GM08714 (cell line): ENCODE measurements around the gene SAPCD1.

Source experiments
- H3K4me3 ChIP-seq: fragments of 200-500 bp; sonication (Bioruptor generic); 2 replicates; pipeline ENCODE4 v1.5.1; 2014; ENCODE audit warnings: mild to moderate bottlenecking, low read length, inconsistent platforms
- ZNF274 ChIP-seq: IDR thresholded peaks from 2 replicates; pipeline ENCODE4 v1.6.1; 2012; ENCODE audit warnings: mild to moderate bottlenecking, low read depth, low read length

SAPCD1 gene

DNA sequence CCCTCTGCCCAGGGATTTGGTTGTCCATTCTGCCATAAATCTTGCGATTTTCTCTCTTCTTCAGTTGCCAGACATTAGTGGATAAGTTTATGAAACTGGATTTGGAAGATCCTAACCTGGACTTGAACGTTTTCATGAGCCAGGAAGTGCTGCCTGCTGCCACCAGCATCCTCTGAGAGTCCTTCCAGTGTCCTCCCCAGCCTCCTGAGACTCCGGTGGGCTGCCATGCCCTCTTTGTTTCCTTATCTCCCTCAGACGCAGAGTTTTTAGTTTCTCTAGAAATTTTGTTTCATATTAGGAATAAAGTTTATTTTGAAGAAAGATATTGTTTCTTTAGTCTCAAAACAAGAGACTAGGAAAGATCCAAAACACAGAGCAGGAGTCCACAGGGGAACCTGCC lies at the start of gene SAPCD1:
Gene SAPCD1, plus strand, starts transcription at position 301 of the 400 bp plus-strand sequence. CDS start 399 bp downstream, outside the sequence.
- no peak for TF ChIP-seq ZNF274
- no peak within 1 kb of the TSS for H3K4me3 ChIP-seq

DNA sequence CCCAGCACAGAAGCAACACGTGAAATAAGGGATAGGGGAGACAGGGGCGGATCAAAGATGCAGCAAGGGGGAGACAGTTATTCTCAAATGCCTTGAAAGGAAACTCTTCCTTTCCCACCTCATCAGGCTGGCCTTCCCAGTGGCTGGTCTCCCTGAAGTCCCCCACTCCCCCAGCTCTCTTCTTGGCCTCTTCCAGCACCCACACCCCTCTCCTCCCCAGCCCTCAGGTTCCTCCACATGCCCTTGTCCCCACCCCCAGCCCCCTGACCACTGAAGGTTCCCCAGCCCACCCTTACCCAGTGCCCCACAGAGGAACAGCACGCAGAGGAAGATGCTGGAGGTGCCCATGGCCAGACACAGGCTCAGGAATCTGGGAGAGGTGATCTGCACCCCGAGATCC lies 49.0 kb upstream of the SAPCD1 start:
- TF ChIP-seq ZNF274, result no peak
- no peak overlapping the region for H3K4me3 ChIP-seq

DNA sequence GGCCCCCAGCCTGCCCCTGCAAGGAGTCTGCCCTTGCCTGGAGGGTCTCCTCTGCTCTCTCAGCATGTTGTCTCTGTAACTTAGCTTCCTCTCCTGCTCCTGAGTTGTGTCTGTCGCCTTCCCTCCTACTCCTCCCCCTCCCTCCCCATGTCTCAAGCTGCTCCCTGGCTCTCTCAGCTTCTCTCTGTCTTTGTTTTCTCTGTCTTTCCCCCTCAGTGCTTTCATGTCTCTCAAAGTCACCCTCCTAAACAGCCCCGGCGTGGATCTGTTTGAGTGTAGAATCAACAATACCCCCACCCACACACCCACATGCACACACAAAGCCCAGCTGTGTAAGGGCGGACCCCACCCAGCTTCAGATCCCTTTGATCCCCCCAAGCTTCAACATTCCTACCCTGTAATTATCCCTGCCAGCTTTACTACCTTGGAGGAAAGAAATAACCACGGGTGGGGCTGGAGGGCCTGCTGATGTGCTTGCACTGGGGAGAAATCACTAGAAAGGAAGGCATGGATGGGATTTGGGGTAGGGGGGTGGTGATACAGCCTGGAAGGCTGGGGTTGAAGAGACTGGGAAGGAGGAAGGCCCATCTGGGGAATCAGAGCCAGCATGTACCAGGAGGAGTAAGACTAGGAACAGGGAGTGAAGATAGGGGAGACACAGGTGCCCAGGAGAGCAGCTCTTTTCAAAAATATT lies 48.3 kb upstream of the SAPCD1 start:
- TF ChIP-seq ZNF274, result no peak
- H3K4me3 ChIP-seq, result no peak overlapping the region

DNA sequence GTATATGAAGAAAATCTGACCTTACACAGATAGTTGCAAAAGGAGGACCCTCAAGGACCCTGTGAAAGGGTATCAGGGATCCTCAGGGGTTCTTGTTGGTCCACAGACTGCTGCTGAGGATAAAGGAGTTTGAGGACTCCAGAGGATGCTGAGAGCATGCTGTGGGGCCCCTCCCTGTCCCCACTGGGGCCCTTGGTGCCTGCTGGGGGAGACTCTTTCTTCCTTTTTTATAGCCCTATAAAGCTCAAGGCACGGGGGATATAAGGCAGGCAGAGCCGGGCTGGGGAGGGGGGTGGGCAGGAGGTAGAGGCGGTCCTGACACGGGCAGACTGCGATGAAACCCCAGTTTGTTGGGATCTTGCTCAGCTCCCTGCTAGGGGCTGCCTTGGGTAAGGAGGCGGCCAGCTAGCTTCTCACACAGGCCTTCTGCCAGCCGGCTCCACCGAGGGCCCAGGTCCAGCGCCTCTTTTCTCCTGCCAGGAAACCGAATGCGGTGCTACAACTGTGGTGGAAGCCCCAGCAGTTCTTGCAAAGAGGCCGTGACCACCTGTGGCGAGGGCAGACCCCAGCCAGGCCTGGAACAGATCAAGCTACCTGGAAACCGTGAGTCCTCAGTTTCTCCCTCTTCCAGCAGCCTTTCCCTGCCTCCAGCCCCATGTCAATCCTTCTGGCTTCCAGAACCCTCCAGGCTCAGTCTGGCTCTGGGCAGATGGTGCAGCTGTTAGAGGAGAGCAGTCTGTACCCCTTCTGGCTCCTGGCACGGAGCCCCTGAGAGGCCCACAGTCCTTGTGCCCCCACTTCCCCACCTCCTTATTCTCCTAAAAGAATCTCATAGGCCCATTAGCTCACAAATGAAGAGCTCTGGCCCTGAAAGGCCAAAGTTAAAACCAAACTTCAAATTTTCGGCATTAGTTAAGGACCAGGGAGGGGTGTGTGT lies 47.2 kb upstream of the SAPCD1 start, which contains the start of gene LY6G6D:
Gene LY6G6D, plus strand, starts transcription at position 327 of the 937 bp plus-strand sequence. Its CDS starts 8 bp downstream, at position 335.
- no peak for TF ChIP-seq ZNF274
- H3K4me3 ChIP-seq, result no peak within 1 kb of the TSS

DNA sequence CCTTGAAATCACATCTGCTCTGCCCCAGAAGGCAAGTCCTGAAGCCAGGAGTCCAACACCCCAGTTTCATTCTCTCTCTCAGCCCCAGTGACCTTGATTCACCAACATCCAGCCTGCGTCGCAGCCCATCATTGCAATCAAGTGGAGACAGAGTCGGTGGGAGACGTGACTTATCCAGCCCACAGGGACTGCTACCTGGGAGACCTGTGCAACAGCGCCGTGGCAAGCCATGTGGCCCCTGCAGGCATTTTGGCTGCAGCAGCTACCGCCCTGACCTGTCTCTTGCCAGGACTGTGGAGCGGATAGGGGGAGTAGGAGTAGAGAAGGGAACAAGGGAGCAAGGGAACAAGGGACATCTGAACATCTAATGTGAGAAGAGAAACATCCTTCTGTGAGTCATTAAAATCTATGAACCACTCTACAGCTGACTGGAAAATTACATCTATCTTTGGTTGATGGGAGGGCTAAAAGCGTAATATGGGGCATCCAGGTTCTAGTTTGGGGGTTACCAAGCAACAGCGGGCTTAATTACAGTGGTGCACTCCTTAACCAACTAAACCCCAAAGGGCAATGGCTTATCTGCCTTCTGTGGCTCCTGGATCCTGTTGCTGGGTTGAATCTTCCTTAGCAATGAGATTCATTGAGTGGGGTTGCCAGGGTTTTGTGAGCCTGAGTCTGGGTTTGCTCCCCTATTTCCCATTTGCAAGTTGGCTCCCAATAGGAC lies 44.8 kb upstream of the SAPCD1 start:
- no peak for TF ChIP-seq ZNF274
- no peak overlapping the region for H3K4me3 ChIP-seq

DNA sequence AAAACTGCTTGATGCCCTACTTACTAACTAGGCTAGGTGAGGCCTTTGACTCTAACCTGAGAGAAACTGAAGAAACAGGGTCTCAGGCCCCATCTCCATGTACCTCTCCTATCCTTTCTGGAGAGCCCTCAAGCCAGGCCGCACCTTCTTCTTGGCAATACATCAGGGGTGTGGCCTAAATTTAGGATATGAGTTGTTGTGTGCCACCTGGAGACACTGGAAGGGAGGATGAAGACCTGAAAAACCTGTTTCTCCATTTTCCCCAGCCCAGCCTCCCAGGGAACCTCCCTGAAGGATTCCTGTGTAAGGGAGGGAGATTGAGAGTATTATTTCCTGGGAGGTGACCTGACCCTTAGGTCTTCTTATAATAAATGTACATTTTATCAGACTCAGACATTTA lies 44.2 kb upstream of the SAPCD1 start:
- no peak for TF ChIP-seq ZNF274
- H3K4me3 ChIP-seq, result no peak overlapping the region

DNA sequence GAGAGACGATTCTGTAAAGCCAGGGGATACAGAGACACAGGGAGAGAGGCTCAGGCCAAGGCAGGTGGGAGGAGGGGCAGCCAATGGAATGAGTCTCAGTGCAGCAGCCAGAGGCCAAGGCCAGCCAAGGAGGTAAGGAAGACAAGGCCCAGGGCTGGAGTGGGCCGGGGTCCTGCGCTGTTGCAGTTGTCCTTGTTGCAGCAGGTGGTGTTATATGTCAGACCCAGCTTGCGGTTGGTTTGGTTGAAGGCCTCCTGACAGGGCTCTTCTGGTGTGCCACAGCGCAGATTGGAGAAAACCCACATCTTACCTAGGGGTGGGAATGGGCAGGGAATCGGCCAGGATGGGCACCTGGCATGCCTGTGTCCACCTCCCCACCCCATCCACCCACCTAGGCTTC lies 43.5 kb upstream of the SAPCD1 start:
- H3K4me3 ChIP-seq, result no peak overlapping the region
- no peak for TF ChIP-seq ZNF274

DNA sequence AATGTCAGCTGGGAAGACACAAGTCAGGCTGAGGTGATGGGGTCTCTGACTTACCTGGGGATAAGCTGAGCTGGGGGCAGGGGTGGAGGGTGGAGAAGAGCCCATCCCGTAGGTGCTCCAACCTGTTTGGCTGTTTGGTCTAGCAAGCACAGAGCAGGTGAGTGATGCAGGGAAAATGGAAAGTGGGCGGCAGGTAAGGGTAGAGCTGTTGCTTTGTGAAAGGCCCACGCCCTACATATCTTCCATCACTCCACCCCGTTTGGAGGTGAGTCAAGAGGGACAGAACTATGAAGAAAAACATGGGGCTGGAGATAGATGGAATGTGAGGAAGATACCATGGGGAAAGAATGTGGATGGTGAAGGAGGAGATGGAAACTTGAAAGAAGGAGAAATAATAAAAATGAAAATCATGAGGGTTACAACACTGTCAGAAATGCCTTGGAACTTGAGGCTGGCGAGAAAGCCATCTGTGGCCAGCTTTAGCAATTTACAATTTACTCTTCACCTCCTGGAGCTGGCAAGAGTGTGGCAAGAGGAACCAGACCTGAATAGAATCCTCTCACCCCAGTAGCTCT lies 42.2 kb upstream of the SAPCD1 start:
- TF ChIP-seq ZNF274, result no peak
- H3K4me3 ChIP-seq, result no peak overlapping the region

DNA sequence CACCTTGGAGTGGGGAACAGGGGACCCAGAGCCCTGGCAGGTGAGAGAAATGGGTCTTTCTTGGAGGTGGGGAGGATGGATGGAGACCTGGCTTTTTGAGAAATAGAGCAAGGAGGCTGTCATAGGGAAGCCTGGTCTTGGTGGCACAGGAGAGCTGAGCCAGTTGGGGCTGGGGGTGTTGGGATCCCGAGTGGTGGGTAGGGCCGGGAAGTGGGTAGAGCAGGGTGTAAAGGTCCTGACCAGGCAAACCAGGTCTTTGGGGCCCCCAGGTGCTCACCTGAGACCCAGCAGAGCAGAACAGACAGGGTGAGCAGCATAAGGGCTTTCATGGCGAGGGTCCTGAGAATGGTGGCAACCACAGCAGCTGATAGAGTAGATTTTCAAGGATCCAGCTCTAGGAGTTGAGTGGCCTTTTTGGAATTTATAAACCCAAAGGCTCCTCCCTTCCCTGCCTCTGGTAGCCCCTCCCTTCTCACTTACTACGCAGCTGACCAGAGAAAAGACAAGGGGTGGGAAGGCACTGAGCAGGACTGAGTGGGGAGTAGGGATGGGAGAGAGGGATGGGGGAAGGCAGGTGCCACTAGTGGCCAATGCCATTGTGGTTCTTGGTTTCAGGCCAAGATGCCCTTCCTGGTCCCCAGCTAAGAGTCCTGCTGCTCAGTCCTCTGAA lies 41.0 kb upstream of the SAPCD1 start, which contains the start of gene LY6G6C:
Gene LY6G6C, minus strand, starts transcription at position 396 of the 670 bp plus-strand sequence. Its CDS starts 67 bp downstream, at position 329.
- no peak for TF ChIP-seq ZNF274
- H3K4me3 ChIP-seq, result no peak within 1 kb of the TSS

DNA sequence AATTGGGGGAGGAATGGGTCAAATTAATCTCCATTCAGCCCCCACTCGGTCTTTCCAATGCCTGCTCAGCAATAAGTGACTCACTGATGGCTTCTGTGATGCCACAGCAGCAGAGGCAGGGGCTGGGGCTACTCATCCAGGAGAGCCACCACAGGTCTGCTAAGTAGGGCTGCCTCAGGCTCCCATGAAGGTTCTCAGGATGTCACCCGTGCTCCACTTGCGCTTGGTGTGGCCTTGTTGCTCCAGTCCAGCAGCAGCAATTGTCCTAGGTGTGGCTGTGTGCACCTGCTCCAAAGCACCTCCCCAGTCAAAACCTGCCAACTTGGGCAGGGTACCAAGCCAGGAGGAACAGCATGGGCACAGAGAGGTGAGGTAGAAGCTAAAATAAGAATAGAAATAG lies 40.3 kb upstream of the SAPCD1 start:
- no peak for TF ChIP-seq ZNF274
- H3K4me3 ChIP-seq, result no peak overlapping the region

DNA sequence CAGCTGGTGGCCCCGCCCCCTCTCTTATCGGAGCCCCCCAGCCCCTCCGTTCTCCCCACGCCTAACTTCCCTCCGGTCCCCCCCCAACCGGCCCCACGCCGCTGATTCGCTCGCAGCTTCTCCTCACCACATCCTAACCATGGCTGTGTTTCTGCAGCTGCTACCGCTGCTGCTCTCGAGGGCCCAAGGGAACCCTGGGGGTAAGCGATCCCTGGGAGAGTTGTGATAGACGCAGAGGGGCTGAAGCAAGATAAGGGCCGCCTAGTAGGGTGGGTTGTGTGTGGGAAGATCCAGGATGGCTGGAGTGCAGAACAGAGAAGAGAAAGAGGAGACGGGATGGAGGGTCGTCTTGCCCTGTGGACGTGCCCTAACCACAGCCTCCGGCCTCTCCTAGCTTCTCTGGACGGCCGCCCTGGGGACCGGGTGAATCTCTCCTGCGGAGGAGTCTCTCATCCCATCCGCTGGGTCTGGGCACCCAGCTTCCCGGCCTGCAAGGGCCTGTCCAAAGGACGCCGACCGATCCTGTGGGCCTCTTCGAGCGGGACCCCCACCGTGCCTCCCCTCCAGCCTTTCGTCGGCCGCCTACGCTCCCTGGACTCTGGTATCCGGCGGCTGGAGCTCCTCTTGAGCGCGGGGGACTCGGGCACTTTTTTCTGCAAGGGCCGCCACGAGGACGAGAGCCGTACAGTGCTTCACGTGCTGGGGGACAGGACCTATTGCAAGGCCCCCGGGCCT lies 39.0 kb upstream of the SAPCD1 start, which contains the start of gene MPIG6B:
Gene MPIG6B, plus strand, starts transcription at position 129 of the 735 bp plus-strand sequence. Its CDS starts 11 bp downstream, at position 140.
- TF ChIP-seq ZNF274, result no peak
- H3K4me3 ChIP-seq, result no peak within 1 kb of the TSS

DNA sequence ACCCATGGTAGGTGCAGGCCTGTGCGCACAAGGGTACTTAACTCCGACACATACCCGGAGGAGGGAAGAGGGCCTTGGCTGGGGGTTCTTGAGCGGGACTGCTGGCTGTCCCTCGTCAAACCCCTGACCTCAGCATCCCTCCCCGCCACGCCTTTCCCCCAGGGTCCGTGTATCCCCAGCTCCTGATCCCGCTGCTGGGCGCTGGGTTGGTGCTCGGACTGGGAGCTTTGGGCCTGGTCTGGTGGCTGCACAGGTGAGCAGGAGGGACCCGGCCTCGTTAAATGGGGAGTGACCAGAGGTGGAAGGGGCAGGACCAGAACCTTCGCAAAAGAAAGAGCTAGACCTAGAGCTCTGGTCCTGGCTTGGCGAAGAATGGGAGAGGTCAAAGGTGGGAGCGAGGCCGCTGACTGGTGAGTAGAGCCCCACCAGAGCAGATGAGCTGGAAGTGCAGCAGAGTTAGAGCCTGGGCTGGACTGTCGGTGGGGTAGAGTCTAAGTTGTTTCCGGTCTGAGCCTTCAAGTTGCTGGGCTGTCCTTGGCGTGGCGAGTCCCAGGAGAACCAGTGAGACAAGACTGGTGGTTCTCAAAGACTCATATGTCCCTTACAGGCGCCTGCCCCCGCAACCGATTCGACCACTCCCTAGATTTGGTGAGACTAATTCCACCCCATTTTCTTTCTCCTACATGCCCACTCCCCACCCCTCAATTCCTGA lies 38.3 kb upstream of the SAPCD1 start:
- no peak overlapping the region for H3K4me3 ChIP-seq
- TF ChIP-seq ZNF274, result no peak
